ENCODE results near the gene CPA1.

Gene CPA1

DNA sequence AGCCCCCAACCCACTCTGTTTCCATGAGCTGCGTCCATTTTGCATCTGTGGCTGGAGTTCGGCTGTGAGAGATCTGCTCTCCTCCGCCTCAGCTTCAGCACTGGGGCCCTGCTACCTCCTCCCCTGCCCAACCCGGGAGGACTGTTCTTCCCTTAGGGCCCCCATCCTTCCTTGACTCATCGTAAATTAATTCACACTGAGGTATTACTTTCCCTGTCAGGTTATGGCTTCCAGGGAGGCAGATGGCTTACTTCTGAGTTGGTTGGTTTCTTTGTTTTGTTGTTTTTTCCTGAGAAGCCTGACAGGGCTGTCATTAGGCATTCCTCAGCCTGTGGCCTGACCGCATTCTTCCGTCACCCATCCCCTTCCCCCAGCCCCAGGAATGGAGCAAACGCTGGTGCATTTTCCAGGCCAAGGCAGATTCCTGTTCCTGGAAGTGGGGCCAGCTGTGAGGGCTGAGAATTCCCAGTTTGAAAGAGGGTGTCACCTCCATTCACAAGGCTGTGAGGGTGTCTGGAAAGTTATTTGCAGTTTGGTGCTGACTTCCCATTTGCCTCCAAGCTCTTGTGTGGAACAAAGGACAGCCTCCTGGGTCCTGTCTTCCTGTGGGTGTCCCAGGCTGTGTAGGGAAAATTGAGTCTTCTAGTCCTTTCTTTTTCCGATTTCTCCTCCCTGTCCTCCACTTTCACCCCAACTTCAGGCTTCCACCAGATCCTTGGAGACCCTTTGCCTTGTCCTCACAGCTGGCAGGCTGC lies 24.0 kb upstream of the CPA1 start:
- peak; percentile 94 for DNase-seq

GRCh38 chr7:130356876-130357611 lies 23.2 kb upstream of the CPA1 start:
- peak; percentile 78 for DNase-seq

- DNase-seq, result no peak
These were observed 21.8 kb upstream of the CPA1 start for GRCh38 chr7:130358471-130358870.

- DNase-seq, result no peak
These were observed 20.9 kb upstream of the CPA1 start for GRCh38 chr7:130359276-130359857.

DNA sequence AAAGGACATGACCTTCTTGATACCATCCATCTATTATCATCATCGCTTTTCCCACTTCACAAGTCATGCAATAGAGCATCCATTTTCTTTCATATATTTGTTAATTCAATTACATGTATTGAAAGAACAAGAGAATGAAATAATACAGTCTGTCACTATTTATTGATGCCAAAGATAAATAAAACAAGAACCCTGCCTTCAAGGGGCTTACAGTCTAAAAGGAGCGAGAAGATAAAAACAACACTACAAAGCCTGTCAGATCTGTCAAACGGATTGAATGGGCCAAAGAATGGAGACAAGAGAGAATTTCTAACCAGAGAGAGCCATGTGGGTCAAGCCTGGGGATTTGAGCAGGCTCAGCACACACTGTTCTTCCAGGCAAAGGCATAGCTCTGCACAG lies 19.8 kb upstream of the CPA1 start:
- no peak for DNase-seq

DNA sequence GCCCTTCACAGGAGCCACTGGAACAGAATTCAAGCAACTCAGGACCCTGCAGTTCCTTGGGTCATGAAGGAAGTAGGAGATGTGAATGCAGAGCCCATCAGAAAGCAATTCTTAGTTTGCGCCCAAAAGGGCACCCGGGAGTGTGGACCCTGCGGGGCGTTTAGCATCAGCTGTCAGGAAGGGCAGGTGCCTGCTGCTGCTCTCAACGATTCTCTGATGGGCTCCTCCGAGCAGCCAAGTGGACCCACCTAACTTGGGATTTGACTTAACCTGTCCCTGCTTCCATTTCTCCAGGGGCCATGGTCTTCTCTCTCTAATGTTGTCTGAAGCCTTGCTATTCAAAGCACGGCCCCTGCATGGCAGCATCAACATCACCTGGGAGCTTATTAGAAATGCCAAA lies 18.6 kb upstream of the CPA1 start:
- DNase-seq, result no peak

DNA sequence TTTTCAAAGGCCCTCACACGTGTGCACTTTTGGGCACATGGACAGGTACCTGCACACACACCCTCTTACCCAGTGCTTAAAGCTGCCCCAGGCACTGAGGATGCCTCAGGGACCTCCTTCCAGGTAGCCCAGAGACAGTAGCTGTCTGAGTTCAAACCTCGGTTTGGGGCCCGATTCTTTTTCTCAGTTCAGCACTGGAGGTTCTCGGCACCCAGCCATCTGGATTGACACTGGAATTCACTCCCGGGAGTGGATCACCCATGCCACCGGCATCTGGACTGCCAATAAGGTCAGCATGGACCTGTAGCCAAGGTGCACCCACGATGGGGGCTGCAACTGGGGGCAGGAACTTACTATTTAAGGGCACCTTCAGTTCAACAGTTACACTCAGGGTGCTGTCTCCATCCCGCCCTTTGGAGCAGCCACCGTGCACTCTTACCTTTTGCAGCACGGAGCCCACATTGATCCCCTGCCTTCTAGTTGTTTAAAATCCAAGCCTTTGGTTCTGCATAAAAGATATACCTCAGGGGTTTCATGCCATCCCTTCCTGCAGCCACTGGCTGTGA lies 18.0 kb upstream of the CPA1 start:
- DNase-seq, result peak; percentile 10

DNA sequence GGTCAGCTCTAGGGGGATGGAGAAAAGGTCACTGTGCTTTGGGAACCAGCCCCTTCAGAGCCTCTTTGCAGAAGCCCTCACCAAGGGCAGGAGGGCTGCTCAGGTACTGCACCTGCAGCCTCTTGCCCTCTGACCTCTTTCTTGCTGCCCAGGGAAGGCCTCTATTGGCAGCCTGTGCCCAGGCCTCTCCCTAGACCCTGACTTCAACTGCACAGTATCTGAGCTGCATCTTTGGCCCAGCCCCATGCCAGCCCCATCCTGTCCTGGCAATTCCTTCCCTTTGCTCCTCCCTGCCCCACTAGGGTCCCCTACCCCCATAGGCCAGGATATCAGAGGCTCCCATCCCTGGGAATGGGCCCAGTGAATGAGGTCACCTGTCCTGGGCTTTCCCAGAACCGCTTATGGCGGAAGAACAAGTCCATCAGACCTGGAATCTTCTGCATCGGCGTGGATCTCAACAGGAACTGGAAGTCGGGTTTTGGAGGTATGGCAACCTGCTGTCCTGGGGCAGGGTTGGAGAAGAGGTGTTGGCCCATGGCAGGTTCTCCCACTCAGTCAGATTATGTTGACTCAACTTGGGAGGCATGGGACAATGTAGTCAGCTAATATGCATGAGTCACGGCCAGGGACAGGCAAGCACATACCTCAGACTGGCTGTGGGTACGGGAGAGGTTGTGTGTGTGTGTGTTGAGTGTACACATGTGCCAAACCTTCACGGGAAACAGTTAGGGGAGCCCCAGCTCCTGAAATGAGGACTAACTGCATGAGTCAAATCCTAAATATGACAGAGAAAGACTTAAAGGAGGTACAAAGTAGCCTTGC lies 17.1 kb upstream of the CPA1 start:
- peak; percentile 27 for DNase-seq

- peak; percentile 23 for DNase-seq
These were observed 15.8 kb upstream of the CPA1 start for GRCh38 chr7:130364451-130364850.

DNA sequence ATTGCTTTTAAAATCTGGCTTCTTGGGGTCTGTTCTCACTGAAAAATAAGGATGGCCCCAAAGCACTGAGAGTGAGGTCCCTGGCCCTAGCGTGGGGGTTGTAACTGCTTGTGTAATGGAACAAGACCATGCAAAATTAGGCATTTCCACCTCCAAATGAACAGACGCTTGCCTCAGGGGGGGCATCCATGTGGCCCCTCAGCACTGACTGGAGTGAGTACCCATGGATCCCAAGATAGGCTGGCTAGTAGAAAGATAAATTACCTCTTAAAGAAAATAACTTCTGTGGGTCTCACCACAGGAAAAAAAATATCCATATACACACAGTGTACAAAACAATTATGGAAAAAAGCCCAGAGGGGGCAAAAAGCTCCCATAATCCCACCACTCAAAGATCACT lies 15.2 kb upstream of the CPA1 start:
- no peak for DNase-seq

GRCh38 chr7:130365511-130366441 lies 14.5 kb upstream of the CPA1 start:
- peak; percentile 91 for DNase-seq

DNA sequence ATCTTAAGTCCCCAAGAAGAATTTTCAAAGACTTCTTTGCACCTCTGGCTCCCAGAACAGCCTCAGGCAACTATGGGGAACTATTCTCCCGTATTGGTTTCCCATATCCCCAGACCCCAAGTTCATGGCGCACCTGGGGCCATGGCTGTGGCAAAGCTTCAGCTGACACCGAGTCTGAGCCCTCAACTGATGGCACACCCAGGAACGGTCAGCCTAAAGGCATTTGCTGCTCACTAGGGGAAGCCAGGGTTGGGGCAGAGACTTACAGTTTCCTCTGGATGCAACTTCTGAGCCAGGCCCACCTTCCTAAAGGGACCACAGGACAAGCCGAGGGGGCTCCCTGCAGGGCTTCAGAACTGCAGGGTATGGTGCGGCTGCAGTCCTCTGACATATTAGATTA lies 13.7 kb upstream of the CPA1 start:
- DNase-seq, result no peak

- no peak for DNase-seq
These were observed 13.1 kb upstream of the CPA1 start for GRCh38 chr7:130367088-130367755.

- DNase-seq, result no peak
These were observed 12.2 kb upstream of the CPA1 start for GRCh38 chr7:130367836-130368746.

GRCh38 chr7:130369110-130369711 lies 11.1 kb upstream of the CPA1 start:
- no peak for DNase-seq

- no peak for DNase-seq
These were observed 10.3 kb upstream of the CPA1 start for GRCh38 chr7:130369831-130370550.

GRCh38 chr7:130371046-130371445 lies 9.2 kb upstream of the CPA1 start:
- DNase-seq, result no peak

GRCh38 chr7:130372402-130373165 lies 7.7 kb upstream of the CPA1 start:
- no peak for DNase-seq

Data from left hindlimb (tissue), 1 donor.